ENCODE results near the gene PROM1.
A peak's percentile ranks its signal among the peaks of the same experiment; 100 is the strongest.

The PROM1 gene

GRCh38 chr4:15976456-15977447, 107.1 kb downstream of the PROM1 start:
- no peak for DNase-seq

DNA sequence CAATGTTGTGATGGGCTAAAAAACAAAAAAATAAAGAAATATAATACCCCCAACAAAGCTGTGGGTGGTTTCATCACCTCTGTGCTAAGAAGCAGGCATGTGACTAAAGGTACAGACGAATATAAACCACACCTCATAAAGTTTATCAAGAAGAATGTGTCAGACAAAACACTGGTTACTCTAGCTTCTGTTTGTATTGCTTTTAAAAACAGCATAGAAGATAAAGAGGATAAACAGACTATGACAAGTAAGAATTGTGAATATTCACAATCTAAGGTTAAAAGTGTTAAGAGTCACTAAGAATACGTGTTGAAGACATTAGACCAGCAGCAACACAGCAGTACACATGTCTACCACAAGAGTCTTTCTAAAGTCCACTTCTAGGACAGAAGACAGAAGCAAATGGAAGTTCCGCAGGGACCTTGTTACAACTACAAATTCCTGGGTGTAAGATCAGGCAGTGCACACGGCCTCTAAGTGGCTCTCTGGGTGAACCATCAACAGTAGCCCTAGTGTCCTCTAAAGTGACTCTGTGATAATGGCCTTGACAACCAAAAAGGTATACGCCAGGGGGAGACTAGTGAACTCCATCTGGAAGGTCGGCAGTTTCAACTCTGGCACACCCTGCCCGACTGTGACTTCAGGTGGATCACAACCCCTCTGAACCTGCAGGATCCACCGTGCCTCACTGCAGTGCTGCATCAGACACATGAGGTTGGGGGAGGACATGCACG, 112.6 kb downstream of the PROM1 start:
- DNase-seq = no peak

- no peak for DNase-seq
These were observed 115.1 kb downstream of the PROM1 start for GRCh38 chr4:15968551-15969300.

DNA sequence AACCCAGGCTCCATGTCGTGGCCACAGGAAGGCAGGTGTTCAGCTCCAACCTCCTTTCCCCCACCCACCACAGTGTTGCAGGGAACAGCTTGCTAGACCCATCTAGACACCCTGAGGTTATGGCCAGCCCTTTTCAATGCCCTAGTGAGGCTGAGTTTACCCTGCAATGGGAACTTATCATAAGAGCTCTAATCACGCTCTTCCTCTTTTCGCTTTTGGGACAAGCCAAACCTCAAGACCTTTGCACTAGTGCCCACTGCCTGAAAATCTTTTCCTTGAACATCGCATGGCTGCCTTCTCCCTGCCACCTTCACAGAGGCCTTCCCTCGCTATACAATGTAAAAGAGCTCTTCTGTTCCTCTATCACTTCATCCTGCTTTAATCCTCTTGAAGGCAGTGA, 118.5 kb downstream of the PROM1 start:
- DNase-seq = no peak

DNA sequence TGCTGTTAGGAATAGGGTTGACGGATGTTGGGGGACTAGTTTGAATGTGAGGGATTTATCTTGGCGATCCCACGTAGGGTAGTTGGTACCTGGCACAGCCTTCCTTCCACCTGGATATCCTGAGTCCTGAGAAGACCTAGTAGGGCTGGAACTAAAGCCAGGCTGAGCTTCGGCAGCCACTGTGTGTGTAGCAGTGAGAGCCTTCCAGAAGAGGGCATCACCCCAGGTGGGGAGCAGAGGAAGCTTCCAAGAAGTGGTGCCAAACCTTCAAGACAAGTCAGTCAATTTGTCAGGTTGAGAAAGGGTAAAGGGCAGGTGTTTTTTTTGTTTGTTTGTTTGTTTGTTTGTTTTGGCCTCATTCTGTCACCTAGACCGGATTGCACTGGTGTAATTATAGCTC, 119.7 kb downstream of the PROM1 start:
- DNase-seq = no peak

DNA sequence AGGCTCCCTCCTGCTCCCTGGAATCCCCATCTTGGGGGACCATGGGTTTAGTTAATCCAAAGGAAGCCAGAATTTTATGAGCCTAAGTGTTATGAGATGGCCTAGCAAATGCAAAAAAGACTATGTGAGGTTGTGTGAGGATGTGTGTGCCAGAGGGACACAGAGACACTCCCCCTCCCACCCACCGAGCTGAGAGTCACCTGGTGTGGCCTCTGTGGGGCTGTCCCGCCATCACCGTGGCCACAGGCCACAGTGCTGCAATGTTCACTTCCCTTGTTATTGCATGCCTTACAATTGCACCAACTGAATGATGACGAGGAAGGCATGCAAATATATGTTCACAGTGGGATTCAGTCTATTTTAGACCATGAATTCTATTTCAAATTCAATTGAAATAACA, 120.2 kb downstream of the PROM1 start:
- no peak for DNase-seq

DNA sequence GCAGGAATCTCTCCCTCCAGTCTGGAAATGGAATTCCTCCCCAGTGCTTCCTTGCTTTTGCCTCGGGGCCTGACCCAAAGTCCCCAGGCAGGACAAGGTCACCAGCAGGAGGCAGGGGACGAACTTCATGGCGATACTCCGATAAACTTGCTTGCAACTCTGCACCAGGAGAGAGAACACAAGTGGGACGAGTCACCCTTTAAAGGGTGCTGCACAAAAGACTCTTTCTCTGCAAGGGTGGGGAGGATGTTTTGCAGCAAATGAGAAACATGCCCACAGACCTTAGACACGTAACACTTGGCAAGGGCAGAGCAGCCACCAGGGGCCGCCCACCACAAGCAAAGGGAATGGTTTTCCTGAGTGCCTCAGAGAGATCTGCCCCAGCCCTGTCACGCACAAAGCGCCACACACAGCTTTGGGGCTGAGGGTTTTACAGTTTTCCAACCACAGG, 120.8 kb downstream of the PROM1 start, which contains the start of gene FGFBP2:
Gene FGFBP2 (minus strand): TSS at position 175 of the 451 bp plus-strand sequence. CDS start 46 bp downstream, at position 129.
- peak; percentile 60 for DNase-seq

DNA sequence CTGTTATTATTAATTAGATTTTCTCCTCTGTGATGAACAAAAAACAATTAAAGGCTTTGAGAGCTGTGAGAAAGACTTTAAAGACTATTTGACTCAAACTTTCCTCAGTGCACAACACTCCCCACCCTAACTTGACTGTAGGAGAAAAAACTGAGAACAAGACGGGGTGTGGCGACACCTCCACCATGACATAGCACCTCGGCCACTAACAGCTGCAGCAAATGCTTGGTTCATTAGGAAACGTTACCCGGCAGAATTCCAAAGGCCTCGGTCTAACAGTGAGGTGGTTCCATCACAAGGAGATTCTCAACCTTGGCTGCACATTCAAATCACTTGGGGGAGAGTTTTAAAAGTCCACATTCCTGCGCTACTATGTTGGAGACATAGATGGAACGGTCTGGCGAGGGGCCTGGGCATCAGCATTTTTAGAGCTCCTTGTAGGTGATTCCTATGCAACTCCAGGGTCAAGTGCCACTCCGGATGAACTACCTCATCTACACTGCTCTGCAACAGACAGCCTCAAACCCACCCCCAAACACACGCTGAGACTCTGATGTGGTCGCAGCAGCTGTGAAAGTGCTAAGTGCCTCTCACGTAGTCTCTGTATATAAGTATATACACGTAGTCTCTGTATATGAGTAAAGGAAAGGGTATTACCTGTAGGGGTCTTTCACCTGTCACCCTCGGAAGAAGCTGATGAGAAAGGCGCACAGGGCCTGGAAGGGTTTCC, 121.9 kb downstream of the PROM1 start:
- DNase-seq = no peak

- DNase-seq = no peak
These were observed 125.3 kb downstream of the PROM1 start for GRCh38 chr4:15958562-15958961.

- peak; percentile 54 for DNase-seq
These were observed 127.5 kb downstream of the PROM1 start for GRCh38 chr4:15956179-15956850.

DNA sequence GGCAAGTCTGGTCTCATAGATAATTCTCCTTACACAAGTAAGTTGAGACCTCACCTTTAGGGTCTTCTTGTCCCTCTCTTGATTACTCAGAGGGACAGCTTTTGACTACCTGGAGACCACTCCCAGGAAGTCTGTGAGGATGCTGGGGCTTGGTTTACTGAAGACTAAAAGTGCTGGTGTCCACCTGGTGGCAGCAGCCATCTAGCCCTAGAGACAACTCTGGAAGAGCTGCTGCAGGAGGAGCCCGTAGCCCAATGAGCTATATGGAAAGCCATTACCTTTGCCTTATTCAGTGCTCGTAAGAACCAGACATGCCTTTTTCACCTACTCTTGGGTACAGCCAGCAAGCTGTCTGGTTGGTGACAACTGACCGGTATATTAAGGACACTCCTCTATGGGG, 128.2 kb downstream of the PROM1 start:
- DNase-seq = peak; percentile 8

DNA sequence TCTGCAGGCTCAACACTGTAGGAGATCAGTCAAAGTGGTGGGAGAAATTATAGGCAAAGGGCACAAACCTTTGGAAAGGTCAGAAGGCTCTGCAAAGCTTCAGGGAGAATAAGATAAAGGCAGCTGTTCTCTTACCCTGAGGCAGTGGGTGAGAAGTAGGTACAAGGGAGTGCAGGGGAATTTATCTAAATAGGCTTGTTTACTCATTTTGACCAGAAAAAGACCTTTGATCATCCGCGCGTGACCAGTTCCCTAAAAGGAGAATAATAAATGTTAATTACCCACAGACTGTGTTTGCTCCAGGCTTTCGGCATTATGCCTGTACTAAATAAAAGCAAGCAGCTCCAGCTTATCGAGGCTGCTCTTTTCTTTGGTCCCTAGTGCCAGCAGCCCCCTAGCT, 130.2 kb downstream of the PROM1 start:
- no peak for DNase-seq

- DNase-seq = no peak
These were observed 132.0 kb downstream of the PROM1 start for GRCh38 chr4:15951781-15952180.

DNA sequence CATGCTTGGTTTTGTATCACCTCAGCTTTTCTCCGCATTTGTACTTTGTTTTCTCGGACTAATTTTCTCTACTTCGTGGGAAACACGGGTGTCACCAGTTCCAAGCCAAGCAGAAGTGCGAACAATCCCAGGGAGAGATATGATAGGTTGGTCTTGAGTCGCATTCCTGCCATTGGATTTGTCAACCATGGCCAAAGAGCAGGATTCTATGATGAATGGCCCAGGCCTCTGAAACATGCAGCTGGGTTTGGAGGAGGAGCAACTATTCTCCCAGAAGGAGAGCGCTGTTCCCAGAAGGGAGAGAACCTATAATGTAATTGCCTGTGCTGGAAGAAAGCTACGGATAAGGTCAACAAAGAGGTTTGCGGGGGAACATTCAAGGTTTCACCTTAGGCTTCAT, 135.0 kb downstream of the PROM1 start:
- DNase-seq = no peak

DNA sequence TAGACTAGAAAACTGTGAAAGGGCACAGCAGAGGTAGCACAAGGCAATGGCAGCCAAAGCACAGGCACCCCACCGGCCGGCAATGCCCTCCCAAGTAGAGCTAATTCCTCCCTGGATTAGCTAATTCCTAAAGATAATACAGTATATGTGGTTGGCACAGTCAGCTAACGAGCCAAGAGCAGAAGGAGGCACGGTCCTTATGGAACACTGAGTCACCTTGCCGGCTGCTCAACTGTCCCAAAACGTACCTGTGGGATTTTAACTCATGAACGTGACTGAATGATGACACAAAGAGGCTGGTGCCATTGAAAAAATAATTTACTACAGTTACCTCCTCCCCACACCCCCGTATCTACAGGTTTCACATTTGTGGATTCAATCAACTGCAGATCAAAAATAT, 136.1 kb downstream of the PROM1 start:
- no peak for DNase-seq

GRCh38 chr4:15945516-15945915, 138.3 kb downstream of the PROM1 start:
- no peak for DNase-seq

DNA sequence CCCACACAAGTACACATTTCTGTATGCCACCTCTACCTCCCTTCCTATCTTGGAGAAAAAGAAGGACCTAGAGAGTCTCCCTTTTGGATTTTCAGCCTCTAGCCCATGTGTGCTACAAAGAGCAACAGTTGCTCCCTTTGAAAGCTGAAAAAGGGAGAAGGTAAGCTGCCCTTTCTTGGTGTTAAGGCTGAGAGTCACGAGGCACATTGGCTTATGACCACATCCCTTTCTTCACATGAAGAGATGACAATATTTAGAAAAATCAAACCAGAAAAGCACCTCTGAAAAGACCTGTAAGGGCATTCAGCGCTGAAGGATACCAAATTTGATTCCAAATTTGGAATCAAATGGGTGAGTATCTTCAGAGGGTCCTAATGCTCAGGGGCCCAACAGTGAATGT, 138.9 kb downstream of the PROM1 start:
- no peak for DNase-seq

DNA sequence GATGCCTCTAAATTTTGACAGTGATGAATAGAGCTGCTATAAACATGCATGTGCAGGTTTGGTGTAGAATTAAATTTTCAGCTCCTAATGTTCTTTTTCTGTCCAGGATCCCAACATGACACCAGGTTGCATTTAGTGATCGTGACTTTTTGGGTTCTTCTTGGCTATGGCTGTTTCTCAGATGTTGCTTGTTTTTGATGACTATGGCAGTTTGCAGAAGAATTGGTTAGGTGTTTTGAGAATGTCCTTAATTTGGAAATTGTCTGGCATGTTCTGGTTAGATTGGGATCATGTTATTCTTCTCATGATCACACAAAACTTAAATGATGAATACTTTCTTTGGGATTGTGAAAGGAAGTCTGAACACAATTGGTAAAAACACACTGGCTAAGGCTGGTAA, 141.5 kb downstream of the PROM1 start:
- no peak for DNase-seq

DNA sequence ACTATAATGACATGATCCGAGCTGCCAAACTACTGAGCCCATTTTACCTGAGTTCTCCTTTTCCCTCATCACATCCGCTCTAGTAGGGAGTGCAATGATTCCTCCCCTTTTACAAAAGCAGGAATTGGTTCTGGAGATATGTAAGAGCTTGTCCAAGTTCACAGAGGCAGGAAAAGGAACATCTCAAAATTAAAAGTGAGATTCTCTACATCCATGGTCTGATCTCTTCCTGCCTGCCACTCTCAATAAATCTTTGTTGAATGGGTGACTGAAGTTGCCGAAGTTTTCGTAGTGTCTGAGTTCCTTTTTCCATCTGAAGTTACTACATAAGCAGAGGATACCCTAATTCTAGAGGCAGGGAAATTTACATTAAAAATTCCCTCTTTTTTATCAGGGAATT, 145.2 kb downstream of the PROM1 start, which contains the start of gene FGFBP1:
Gene FGFBP1 (minus strand): TSS at position 101 of the 400 bp plus-strand sequence. CDS start 2,108 bp downstream, outside the sequence.
- no peak for DNase-seq

- no peak for DNase-seq
These were observed 145.6 kb downstream of the PROM1 start for GRCh38 chr4:15938182-15938581.

DNA sequence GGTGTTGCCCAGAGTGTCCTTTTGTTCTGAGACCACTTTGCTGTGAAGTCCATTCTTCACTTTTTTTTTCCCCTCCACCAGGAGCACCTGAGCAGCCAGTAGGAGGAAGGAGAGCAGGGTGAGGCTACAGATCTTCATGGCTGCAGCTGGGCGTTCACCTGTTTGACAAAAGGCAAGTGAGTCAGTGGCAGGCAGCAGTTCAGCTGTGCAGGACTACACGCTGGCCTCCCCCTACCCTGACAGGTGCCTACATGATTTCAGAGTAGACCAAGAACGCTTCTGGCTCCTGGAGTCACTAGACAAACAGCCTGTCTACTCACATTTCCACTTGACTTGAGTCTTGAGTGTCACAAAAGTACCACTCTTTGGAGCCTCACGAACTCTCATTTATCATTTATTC, 147.3 kb downstream of the PROM1 start:
- DNase-seq = no peak
